ENCODE data around the gene NFE2L1.
"Not testable (repeated sequence)": the region's sequence is repeated elsewhere in the genome, so short reads cannot be mapped to it uniquely, and the experiment has no call there.

The NFE2L1 gene

GRCh38 chr17:48013876-48014594, 34.1 kb upstream of the NFE2L1 start:
- no peaks in the 10 kb centered on the region for H3K9me3 Mint-ChIP-seq
- no peak overlapping the region for H3K27ac Mint-ChIP-seq
- DNase-seq (no peak), ATAC-seq (no peak)
- H3K27me3 Mint-ChIP-seq = peaks cover 50% of the 10 kb centered on the region
- H3K4me1 Mint-ChIP-seq = peaks cover 16% of the 10 kb centered on the region
- no peaks in the 10 kb centered on the region for H3K36me3 Mint-ChIP-seq (ENCODE audit: low read depth)
- H3K4me3 Mint-ChIP-seq = no peak overlapping the region

GRCh38 chr17:48014595-48015111, 33.5 kb upstream of the NFE2L1 start:
- no peak overlapping the region for H3K27ac Mint-ChIP-seq
- no peaks in the 10 kb centered on the region for H3K36me3 Mint-ChIP-seq (ENCODE audit: low read depth)
- H3K4me3 Mint-ChIP-seq = no peak overlapping the region
- no peak for DNase-seq
- ATAC-seq = no peak
- H3K4me1 Mint-ChIP-seq = peaks cover 16% of the 10 kb centered on the region
- H3K9me3 Mint-ChIP-seq = no peaks in the 10 kb centered on the region
- peaks cover 48% of the 10 kb centered on the region for H3K27me3 Mint-ChIP-seq

GRCh38 chr17:48016112-48016511, 32.0 kb upstream of the NFE2L1 start:
- Mint-ChIP-seq H3K4me3 (no peak overlapping the region), H3K9me3 (no peaks in the 10 kb centered on the region), H3K4me1 (peaks cover 16% of the 10 kb centered on the region), H3K27ac (no peak overlapping the region), H3K36me3 (ENCODE audit: low read depth) (no peaks in the 10 kb centered on the region), H3K27me3 (peaks cover 45% of the 10 kb centered on the region)
- DNase-seq (no peak), ATAC-seq (no peak)

GRCh38 chr17:48017817-48018158, 30.4 kb upstream of the NFE2L1 start:
- not testable (repeated sequence) for H3K4me3 Mint-ChIP-seq, ATAC-seq

GRCh38 chr17:48021934-48022333, 26.2 kb upstream of the NFE2L1 start:
- H3K27ac Mint-ChIP-seq = no peak overlapping the region
- no peaks in the 10 kb centered on the region for H3K9me3 Mint-ChIP-seq
- peaks cover 39% of the 10 kb centered on the region for H3K4me1 Mint-ChIP-seq
- DNase-seq (no peak), ATAC-seq (no peak)
- no peaks in the 10 kb centered on the region for H3K36me3 Mint-ChIP-seq (ENCODE audit: low read depth)
- peaks cover 34% of the 10 kb centered on the region for H3K27me3 Mint-ChIP-seq
- no peak overlapping the region for H3K4me3 Mint-ChIP-seq

More at GRCh38 chr17:48017817-48018158, 30.4 kb upstream of the NFE2L1 start:
- not testable (repeated sequence) for H3K9me3 Mint-ChIP-seq; H3K4me1 Mint-ChIP-seq; H3K36me3 Mint-ChIP-seq (ENCODE audit: low read depth); DNase-seq
- Mint-ChIP-seq H3K27me3 (peaks cover 45% of the 10 kb centered on the region), H3K27ac (peak overlapping the region; percentile 37)

- peaks cover 35% of the 10 kb centered on the region for H3K4me1 Mint-ChIP-seq
- H3K4me3 Mint-ChIP-seq = peak overlapping the region; percentile 37
- H3K9me3 Mint-ChIP-seq = no peaks in the 10 kb centered on the region
- ATAC-seq (no peak), DNase-seq (no peak)
- peaks cover 36% of the 10 kb centered on the region for H3K27me3 Mint-ChIP-seq
- no peaks in the 10 kb centered on the region for H3K36me3 Mint-ChIP-seq (ENCODE audit: low read depth)
- no peak overlapping the region for H3K27ac Mint-ChIP-seq
These were observed 25.3 kb upstream of the NFE2L1 start for GRCh38 chr17:48022901-48023300.

- H3K4me1 Mint-ChIP-seq = peaks cover 35% of the 10 kb centered on the region
- H3K9me3 Mint-ChIP-seq = no peaks in the 10 kb centered on the region
- H3K36me3 Mint-ChIP-seq (ENCODE audit: low read depth) = no peaks in the 10 kb centered on the region
- H3K4me3 Mint-ChIP-seq = peak overlapping the region; percentile 69
- DNase-seq (peak; percentile 69), ATAC-seq (peak; percentile 16)
- peaks cover 38% of the 10 kb centered on the region for H3K27me3 Mint-ChIP-seq
- H3K27ac Mint-ChIP-seq = no peak overlapping the region
These were observed 24.6 kb upstream of the NFE2L1 start for GRCh38 chr17:48023400-48024148.

- ATAC-seq = no peak
- peak overlapping the region; percentile 82 for H3K4me3 Mint-ChIP-seq
- peak; percentile 51 for DNase-seq
- peaks cover 35% of the 10 kb centered on the region for H3K4me1 Mint-ChIP-seq
- no peaks in the 10 kb centered on the region for H3K9me3 Mint-ChIP-seq
- peaks cover 43% of the 10 kb centered on the region for H3K27me3 Mint-ChIP-seq
- peak overlapping the region; percentile 73 for H3K27ac Mint-ChIP-seq
- no peaks in the 10 kb centered on the region for H3K36me3 Mint-ChIP-seq (ENCODE audit: low read depth)
These were observed 23.8 kb upstream of the NFE2L1 start for GRCh38 chr17:48024149-48025039.

GRCh38 chr17:48025040-48025903, 22.9 kb upstream of the NFE2L1 start:
- peaks cover 40% of the 10 kb centered on the region for H3K27me3 Mint-ChIP-seq
- peak; percentile 99 for DNase-seq
- peak overlapping the region; percentile 73 for H3K27ac Mint-ChIP-seq
- no peaks in the 10 kb centered on the region for H3K36me3 Mint-ChIP-seq (ENCODE audit: low read depth)
- H3K4me1 Mint-ChIP-seq = peaks cover 35% of the 10 kb centered on the region
- no peaks in the 10 kb centered on the region for H3K9me3 Mint-ChIP-seq
- peak; percentile 89 for ATAC-seq
- peak overlapping the region; percentile 82 for H3K4me3 Mint-ChIP-seq

GRCh38 chr17:48025904-48026501, 22.2 kb upstream of the NFE2L1 start:
- no peaks in the 10 kb centered on the region for H3K36me3 Mint-ChIP-seq (ENCODE audit: low read depth)
- peak overlapping the region; percentile 82 for H3K4me3 Mint-ChIP-seq
- ATAC-seq (no peak), DNase-seq (no peak)
- H3K9me3 Mint-ChIP-seq = no peaks in the 10 kb centered on the region
- H3K27me3 Mint-ChIP-seq = peaks cover 34% of the 10 kb centered on the region
- peaks cover 35% of the 10 kb centered on the region for H3K4me1 Mint-ChIP-seq
- no peak overlapping the region for H3K27ac Mint-ChIP-seq

GRCh38 chr17:48026502-48027321, 21.4 kb upstream of the NFE2L1 start:
- H3K4me3 Mint-ChIP-seq = no peak overlapping the region
- H3K36me3 Mint-ChIP-seq (ENCODE audit: low read depth) = no peaks in the 10 kb centered on the region
- DNase-seq (peak; percentile 85), ATAC-seq (peak; percentile 39)
- peaks cover 31% of the 10 kb centered on the region for H3K27me3 Mint-ChIP-seq
- peaks cover 35% of the 10 kb centered on the region for H3K4me1 Mint-ChIP-seq
- H3K27ac Mint-ChIP-seq = no peak overlapping the region
- H3K9me3 Mint-ChIP-seq = no peaks in the 10 kb centered on the region

GRCh38 chr17:48027322-48027981, 20.7 kb upstream of the NFE2L1 start:
- no peak for ATAC-seq
- Mint-ChIP-seq H3K4me3 (no peak overlapping the region), H3K9me3 (no peaks in the 10 kb centered on the region), H3K36me3 (ENCODE audit: low read depth) (no peaks in the 10 kb centered on the region), H3K4me1 (peaks cover 32% of the 10 kb centered on the region), H3K27ac (no peak overlapping the region), H3K27me3 (peaks cover 27% of the 10 kb centered on the region)
- DNase-seq = no peak

Data from activated naive CD8-positive, alpha-beta T cell treated with anti-CD3 and anti-CD28 coated beads, Interleukin-2, amount 50 U/mL, for 24 hours (primary cell).